HG03442 (cell line): Measurements from ENCODE around the gene FOXN3.

Experiments used
- ATAC-seq: cut with Tn5 transposase; IDR thresholded peaks from one replicate; pipeline ENCODE4 v1.9.1; 2021; ENCODE audit warnings: mild to moderate bottlenecking, moderate library complexity; ENCODE audit not compliant: unreplicated experiment

Gene FOXN3

GRCh38 chr14:89411976-89412375 is 5.1 kb downstream of the FOXN3 start:
- ATAC-seq = no peak

DNA sequence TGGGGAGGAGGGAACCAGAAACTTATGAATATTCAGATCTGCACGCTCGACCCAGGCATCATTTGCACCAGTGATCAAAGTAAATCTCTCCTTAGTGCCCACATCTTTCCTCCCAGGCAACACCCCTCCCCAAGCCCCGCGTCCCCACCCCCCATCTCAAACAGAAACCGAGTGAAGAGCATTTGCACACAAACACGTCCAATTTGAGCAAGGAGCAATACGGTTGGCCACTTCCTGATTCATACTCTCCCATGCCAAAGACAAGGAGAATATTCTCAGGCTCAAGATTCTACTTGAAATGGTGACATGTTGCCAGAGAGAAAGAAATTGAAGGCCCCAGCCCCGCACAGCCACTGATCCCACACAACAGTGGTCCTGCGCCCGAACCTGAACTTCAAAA is 7.1 kb downstream of the FOXN3 start:
- no peak for ATAC-seq

GRCh38 chr14:89408907-89409700 is 7.9 kb downstream of the FOXN3 start:
- ATAC-seq = no peak

- no peak for ATAC-seq
These were observed 9.2 kb downstream of the FOXN3 start for GRCh38 chr14:89407856-89408255.

DNA sequence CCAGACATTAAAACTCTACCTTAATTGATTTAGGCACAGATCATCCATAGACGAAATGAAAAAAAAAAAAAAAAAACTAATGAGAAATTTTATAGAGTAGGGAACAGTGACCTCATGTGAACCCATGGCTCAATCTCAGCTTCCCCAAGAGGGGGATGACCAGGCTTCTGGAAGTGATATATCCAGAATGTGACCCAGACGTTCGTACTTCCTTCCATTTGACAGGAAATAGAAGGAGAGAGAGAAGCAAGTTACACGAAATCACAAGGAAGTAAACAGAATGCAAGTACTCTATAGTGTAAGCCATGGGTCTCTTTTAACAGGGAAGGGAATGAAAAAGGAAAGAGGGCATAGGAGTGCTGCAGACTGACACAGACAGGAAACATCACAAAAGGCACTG is 10.1 kb downstream of the FOXN3 start:
- ATAC-seq = no peak

- ATAC-seq = no peak
These were observed 10.7 kb downstream of the FOXN3 start for GRCh38 chr14:89406361-89406760.

DNA sequence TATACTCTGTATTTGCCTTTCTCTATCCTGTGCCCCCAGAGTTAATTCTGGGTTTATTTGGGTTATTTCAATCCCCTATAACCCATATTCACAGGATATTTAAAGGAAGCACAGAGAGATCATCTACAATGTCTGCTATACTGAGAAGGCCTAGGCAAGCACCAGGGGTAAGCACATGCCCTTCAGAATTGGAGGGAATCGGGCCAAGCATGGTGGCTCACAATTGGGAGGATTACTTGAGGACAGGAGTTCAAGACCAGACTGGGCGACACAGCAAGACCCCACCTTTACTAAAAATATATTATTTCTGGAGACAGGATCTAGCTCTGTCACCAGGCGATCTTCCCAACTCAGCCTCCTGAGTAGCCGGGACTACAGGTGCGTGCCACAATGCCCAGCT is 11.3 kb downstream of the FOXN3 start:
- ATAC-seq = no peak

GRCh38 chr14:89402363-89402762 is 14.7 kb downstream of the FOXN3 start:
- ATAC-seq = no peak

- ATAC-seq = no peak
These were observed 15.3 kb downstream of the FOXN3 start for GRCh38 chr14:89401761-89402160.

- ATAC-seq = no peak
These were observed 15.8 kb downstream of the FOXN3 start for GRCh38 chr14:89401241-89401640.

- no peak for ATAC-seq
These were observed 16.5 kb downstream of the FOXN3 start for GRCh38 chr14:89400529-89400928.

- ATAC-seq = no peak
These were observed 17.4 kb downstream of the FOXN3 start for GRCh38 chr14:89399594-89400068.

DNA sequence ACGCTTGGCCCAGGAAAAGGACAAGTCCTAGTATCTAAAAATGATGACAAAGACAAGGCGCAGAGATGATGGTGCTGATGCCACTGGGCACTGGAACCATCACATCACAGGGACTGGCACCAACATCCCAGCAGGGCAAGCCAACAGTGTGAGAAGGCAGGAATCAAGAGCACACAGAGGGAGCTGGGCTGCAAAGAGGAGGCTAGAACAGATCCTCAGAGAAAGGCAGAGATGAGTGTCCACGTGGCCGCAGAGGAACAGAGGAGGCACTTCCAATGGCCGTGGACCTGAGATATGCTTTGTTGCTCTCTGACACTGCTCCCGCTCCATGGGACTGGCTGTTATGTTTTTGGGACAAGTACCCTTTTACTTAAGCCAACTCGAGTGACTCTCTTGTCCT is 17.9 kb downstream of the FOXN3 start:
- ATAC-seq = no peak

GRCh38 chr14:89397569-89398230 is 19.3 kb downstream of the FOXN3 start:
- no peak for ATAC-seq

- ATAC-seq = no peak
These were observed 22.1 kb downstream of the FOXN3 start for GRCh38 chr14:89394972-89395371.

DNA sequence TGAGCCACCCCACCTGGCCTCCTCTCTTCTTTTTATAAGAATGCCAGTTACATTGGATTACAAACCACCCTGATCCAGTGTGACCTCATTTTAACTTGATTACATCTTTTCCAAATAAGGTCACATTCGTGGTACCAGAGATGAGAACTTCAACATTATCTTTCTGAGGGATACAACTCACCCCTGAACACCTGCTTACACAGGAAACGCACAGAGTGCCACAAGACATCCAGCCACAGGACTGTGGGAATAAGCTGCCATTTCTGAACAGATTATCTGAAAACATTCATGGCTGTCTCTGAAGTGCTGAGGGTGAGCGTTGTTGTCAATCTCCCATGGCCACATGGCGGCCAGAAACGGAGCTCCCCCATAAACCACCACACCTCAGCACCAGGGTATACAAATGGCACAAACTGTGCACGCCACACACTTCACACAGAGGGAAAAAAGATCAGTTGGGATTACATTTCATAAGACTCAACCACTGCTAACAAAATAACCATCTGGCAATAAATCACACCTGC is 23.7 kb downstream of the FOXN3 start:
- ATAC-seq = no peak

DNA sequence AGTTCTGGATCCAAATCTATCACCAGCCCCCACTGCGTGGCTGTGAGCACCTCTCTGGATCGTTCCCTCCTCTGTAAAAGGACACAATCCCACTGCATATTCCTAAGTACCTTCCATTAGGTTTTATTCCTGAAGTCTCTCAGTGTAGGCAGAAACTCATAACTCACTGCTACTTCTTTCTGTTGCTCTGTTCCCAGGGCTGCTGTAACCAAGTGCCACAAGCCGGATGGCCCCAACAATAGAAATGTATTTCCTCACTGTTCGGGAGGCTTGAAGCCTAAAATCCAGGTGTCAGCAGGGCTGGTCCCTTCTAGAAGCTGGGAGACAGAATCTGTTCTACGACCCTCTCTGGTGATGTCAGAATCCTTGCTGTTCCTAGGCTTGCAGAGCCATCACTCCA is 24.9 kb downstream of the FOXN3 start:
- ATAC-seq = no peak

DNA sequence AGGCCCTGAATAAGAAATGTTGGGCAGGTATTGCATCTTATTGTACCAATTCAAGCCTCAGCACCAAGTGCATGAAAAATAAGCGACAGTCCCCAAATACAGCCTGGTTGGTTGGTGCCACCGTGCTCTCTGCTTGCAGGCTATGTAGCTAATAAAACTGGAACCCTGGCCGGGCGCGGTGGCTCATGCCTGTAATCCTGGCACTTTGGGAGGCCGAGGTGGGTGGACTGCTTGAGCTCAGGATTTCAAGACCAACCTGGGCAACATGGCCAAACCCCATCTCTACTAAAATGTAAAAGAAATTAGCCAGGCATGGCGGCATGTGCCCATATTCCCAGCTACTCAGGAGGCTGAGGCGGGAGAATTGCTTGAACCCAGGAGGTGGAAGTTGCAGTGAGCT is 25.5 kb downstream of the FOXN3 start:
- ATAC-seq = no peak

DNA sequence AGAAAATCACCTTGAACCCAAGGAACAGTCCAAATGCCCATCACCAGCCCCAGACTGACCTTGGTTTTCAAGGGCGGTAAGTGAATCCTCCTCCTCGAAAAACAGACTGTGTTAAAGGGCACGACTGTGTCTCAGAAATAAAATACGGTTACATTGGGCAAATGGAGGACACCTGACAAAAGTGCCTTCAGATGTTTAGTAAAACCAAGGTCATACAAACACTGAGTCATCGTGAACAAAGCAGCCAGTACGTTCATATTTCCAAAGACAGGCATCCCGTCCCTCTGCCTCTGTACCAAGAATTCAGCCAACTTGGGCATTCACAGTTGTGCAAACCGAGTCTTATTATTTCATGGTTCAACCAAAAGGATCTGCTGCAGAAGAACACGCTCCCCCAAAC is 25.9 kb downstream of the FOXN3 start:
- no peak for ATAC-seq

GRCh38 chr14:89388853-89389252 is 28.2 kb downstream of the FOXN3 start:
- no peak for ATAC-seq

- no peak for ATAC-seq
These were observed 28.9 kb downstream of the FOXN3 start for GRCh38 chr14:89387922-89388685.
